Upper lobe of right lung (tissue), 1 donor: ENCODE data around the gene ASAP2. TPM values are rescaled to one million over a fixed set of nuclear protein-coding genes. Genes with fewer than 3 reads are reported as not detected.
A peak's percentile ranks its signal among the peaks of the same experiment; 100 is the strongest.

Experiments used
- ATAC-seq: fragments of 200-7000 bp; cut with Tn5 transposase; one replicate; pipeline ENCODE4 v1.9.1; 2020; ENCODE audit warnings: mild to moderate bottlenecking, moderate library complexity
- DNase-seq: peaks from one replicate; pipeline ENCODE4 v3.0.0-alpha.2; 2020
- H3K27ac ChIP-seq: fragments of 200-600 bp; one replicate; pipeline ENCODE4 v1.8.0; 2022
- H3K27me3 ChIP-seq: fragments of 200-600 bp; one replicate; pipeline ENCODE4 v1.8.0; 2022; ENCODE audit warnings: mild to moderate bottlenecking
- H3K36me3 ChIP-seq: fragments of 200-600 bp; one replicate; pipeline ENCODE4 v1.8.0; 2022
- H3K4me1 ChIP-seq: fragments of 200-600 bp; one replicate; pipeline ENCODE4 v1.8.0; 2022
- H3K4me3 ChIP-seq: fragments of 200-600 bp; one replicate; pipeline ENCODE4 v1.8.0; 2022; ENCODE audit warnings: mild to moderate bottlenecking
- H3K9me3 ChIP-seq: fragments of 200-600 bp; one replicate; pipeline ENCODE4 v1.8.0; 2022
- CTCF ChIP-seq: fragments of 200-600 bp; IDR thresholded peaks from one replicate; pipeline ENCODE4 v1.8.0; 2022; ENCODE audit warnings: antibody characterized with exemption
- intact Hi-C: fragments of 100-400 bp; cut with DNase I; formaldehyde crosslinking; loops from one replicate; pipeline ENCODE4 v1.11.0; 2022
- total RNA-seq: library from RNA; stranded (reverse); fragmentation: NEBNext Ultra II Directional; extraction: Animal tissue kit (Norgen Biotek cat#: 25700); gene quantifications from one replicate; pipeline ENCODE4 v1.2.1, GENCODE V29; 2021
- donor health status: DM: no; HTN: yes; CAD: no; lungs with severe emphysema.

The ASAP2 gene
- total RNA-seq, 1 donor from 2014 or later: 30.9 TPM

GRCh38 chr2:9398881-9399780, 192.5 kb downstream of the ASAP2 start:
- peaks cover 15% of the 10 kb centered on the region for H3K36me3 ChIP-seq
- no peaks in the 10 kb centered on the region for H3K9me3 ChIP-seq
- no peak for TF ChIP-seq CTCF
- H3K4me1 ChIP-seq: peaks cover 6% of the 10 kb centered on the region
- peak; percentile 40 for ATAC-seq
- peak overlapping the region; percentile 36 for H3K27ac ChIP-seq
- H3K4me3 ChIP-seq: no peak overlapping the region
- intact Hi-C loops: no loop called here
- no peaks in the 10 kb centered on the region for H3K27me3 ChIP-seq
- DNase-seq: peak; percentile 60

GRCh38 chr2:9400268-9401058, 193.9 kb downstream of the ASAP2 start:
- Histone ChIP-seq H3K9me3 (no peaks in the 10 kb centered on the region), H3K4me3 (no peak overlapping the region), H3K36me3 (peaks cover 20% of the 10 kb centered on the region), H3K4me1 (peaks cover 11% of the 10 kb centered on the region), H3K27me3 (no peaks in the 10 kb centered on the region), H3K27ac (no peak overlapping the region)
- ATAC-seq (no peak), DNase-seq (peak; percentile 48)
- intact Hi-C loops: no loop called here
- TF ChIP-seq CTCF: no peak

GRCh38 chr2:9401059-9401547, 194.5 kb downstream of the ASAP2 start:
- intact Hi-C loops: no loop called here
- no peak for TF ChIP-seq CTCF
- Histone ChIP-seq H3K9me3 (no peaks in the 10 kb centered on the region), H3K4me1 (peaks cover 11% of the 10 kb centered on the region), H3K27ac (no peak overlapping the region), H3K4me3 (no peak overlapping the region), H3K27me3 (no peaks in the 10 kb centered on the region), H3K36me3 (peaks cover 20% of the 10 kb centered on the region)
- ATAC-seq (peak; percentile 8), DNase-seq (peak; percentile 46)

- no peaks in the 10 kb centered on the region for H3K9me3 ChIP-seq
- no peak overlapping the region for H3K27ac ChIP-seq
- ATAC-seq (no peak), DNase-seq (peak; percentile 39)
- no peak overlapping the region for H3K4me3 ChIP-seq
- no peak for TF ChIP-seq CTCF
- H3K4me1 ChIP-seq: peaks cover 11% of the 10 kb centered on the region
- intact Hi-C loops: no loop called here
- H3K27me3 ChIP-seq: no peaks in the 10 kb centered on the region
- peaks cover 25% of the 10 kb centered on the region for H3K36me3 ChIP-seq
Measured at GRCh38 chr2:9401646-9402371, 195.2 kb downstream of the ASAP2 start.

- TF ChIP-seq CTCF: no peak
- ATAC-seq (no peak), DNase-seq (no peak)
- no peaks in the 10 kb centered on the region for H3K27me3 ChIP-seq
- H3K4me1 ChIP-seq: peaks cover 11% of the 10 kb centered on the region
- H3K4me3 ChIP-seq: no peak overlapping the region
- H3K27ac ChIP-seq: no peak overlapping the region
- H3K36me3 ChIP-seq: peaks cover 41% of the 10 kb centered on the region
- no peaks in the 10 kb centered on the region for H3K9me3 ChIP-seq
- intact Hi-C loops: no loop called here
Measured at GRCh38 chr2:9403924-9404323, 197.3 kb downstream of the ASAP2 start.
